ENCODE measurements around the gene TECR. TPM values are rescaled to one million over a fixed set of nuclear protein-coding genes. Genes with fewer than 3 reads are reported as not detected.

TECR gene
- total and polyA plus RNA-seq, 2 of the 4 experiments (the other 2 are of a cell fraction): 46.2 to 81.2 TPM

DNA sequence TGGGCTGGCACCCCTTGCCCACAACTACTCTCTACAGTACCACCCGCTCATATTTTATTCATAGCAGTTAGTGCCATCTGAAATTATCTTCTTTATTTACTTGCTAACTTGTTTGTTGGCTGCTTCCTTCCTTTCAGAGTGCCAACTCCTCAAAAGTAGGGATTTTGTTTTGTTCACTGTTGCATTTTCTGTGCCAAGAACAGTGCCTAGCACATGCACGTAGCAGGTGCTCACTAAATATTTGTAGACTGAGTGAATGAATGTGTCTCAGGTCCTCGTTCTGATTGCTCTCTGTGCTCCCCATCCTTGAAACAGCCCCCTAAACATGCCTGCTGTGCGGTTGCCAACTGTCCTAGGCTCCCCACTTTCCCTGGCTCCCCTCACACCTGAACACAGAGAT is 35.0 kb upstream of the TECR start:
- H4K5ac ChIP-seq (ENCODE audit: low read depth, low read length): no peak overlapping the region
- H3K4me3 ChIP-seq (ENCODE audit: insufficient read depth, low read depth, low read length): peak overlapping the region; percentile 100
- peaks cover 24% of the 10 kb centered on the region for H4K20me1 ChIP-seq (ENCODE audit: insufficient read depth, low read length)
- no peaks in the 10 kb centered on the region for H3K27me3 ChIP-seq (ENCODE audit: control insufficient read depth, insufficient read depth, low read length)
- H2BK15ac ChIP-seq (ENCODE audit: low read depth, low read length): no peak overlapping the region
- H3K4me2 ChIP-seq (ENCODE audit: low read depth, low read length): peak overlapping the region; percentile 99
- peak overlapping the region; percentile 92 for H3K23ac ChIP-seq (ENCODE audit: low read depth, low read length)
- dilution Hi-C loops (cut with HindIII; ENCODE audit: low sequenced_read_pairs, unreplicated experiment) (no loop called here), intact Hi-C loops (cut with micrococcal nuclease) (no loop called here), in situ Hi-C loops (cut with MboI; ENCODE audit: low sequenced_read_pairs) (no loop called here)
- ATAC-seq (ENCODE audit: low read depth): no peak
- H4K91ac ChIP-seq (ENCODE audit: insufficient read depth, low read depth, low read length): no peak overlapping the region
- no TSS peak for BruUV-seq (replicated peaks)
- H3K9me3 ChIP-seq (ENCODE audit: control insufficient read depth, insufficient read depth, low read length): no peaks in the 10 kb centered on the region
- H3K56ac ChIP-seq (ENCODE audit: extremely low read depth, insufficient read depth, low read length): no peak overlapping the region
- 0 out of 2 replicates have a peak overlapping the region, but pooled peaks have one; percentile 17 for H2BK120ac ChIP-seq (ENCODE audit: low read depth, low read length)
- ChIA-PET CTCF (no interaction called here), POLR2A (ENCODE audit: unreplicated experiment) (no interaction called here)
- H3K4ac ChIP-seq (ENCODE audit: low read depth, low read length): peak overlapping the region; percentile 25; the same call in 1 of the 2 replicates
- peak overlapping the region; percentile 48; the same call in 1 of the 2 replicates for H3K9ac ChIP-seq (ENCODE audit: low read depth, low read length)
- H3K79me1 ChIP-seq (ENCODE audit: low read depth in 1 of 2, low read length in 2 of 2): peaks cover 20 to 38% of the 10 kb centered on the region in 2 experiments
- H3K4me1 ChIP-seq (ENCODE audit: control insufficient read depth, insufficient read depth, low read length): peaks cover 8% of the 10 kb centered on the region
- no CpG with 5 or more reads among the region's 4 CpGs for WGBS, 2 experiments (ENCODE audit: extremely low coverage in 2 of 2, insufficient read length in 1 of 2)
- no peak overlapping the region for H2AK5ac ChIP-seq (ENCODE audit: low read depth, low read length)
- H3K9me1 ChIP-seq (ENCODE audit: insufficient read depth, low read length): peaks cover 11% of the 10 kb centered on the region
- peaks cover 13% of the 10 kb centered on the region for H3K36me3 ChIP-seq (ENCODE audit: control insufficient read depth, insufficient read depth, low read length)
- DNase-seq: no peak
- TF ChIP-seq, protein P1, sequence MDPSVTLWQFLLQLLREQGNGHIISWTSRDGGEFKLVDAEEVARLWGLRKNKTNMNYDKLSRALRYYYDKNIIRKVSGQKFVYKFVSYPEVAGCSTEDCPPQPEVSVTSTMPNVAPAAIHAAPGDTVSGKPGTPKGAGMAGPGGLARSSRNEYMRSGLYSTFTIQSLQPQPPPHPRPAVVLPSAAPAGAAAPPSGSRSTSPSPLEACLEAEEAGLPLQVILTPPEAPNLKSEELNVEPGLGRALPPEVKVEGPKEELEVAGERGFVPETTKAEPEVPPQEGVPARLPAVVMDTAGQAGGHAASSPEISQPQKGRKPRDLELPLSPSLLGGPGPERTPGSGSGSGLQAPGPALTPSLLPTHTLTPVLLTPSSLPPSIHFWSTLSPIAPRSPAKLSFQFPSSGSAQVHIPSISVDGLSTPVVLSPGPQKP (IDR thresholded peaks at IDR 0.05; ENCODE audit: borderline replicate concordance, low read depth, low read length): no peak
- TF ChIP-seq MAFK (IDR thresholded peaks at IDR 0.05; ENCODE audit: low read depth, low read length) (no peak), FOS (IDR thresholded peaks at IDR 0.05; ENCODE audit: low read depth, low read length) (no peak), RCOR1 (IDR thresholded peaks at IDR 0.05; ENCODE audit: insufficient replicate concordance, low read length) (no peak), MXI1 (IDR thresholded peaks at IDR 0.05; ENCODE audit: borderline replicate concordance, low read depth, low read length) (no peak), BHLHE40 (IDR thresholded peaks at IDR 0.05; ENCODE audit: low read depth, low read length) (no peak), NFE2L2 (IDR thresholded peaks at IDR 0.05; ENCODE audit: low read depth, low read length) (no peak), RFX5 (IDR thresholded peaks at IDR 0.05; ENCODE audit: low read depth, low read length) (no peak), MAZ (IDR thresholded peaks at IDR 0.05; ENCODE audit: borderline replicate concordance, low read depth, low read length) (no peak), CHD1 (IDR thresholded peaks at IDR 0.05; ENCODE audit: low read depth, low read length) (no peak), RAD21 (IDR thresholded peaks at IDR 0.05; ENCODE audit: low read length) (no peak), SMC3 (IDR thresholded peaks at IDR 0.05; ENCODE audit: low read depth, low read length) (no peak), CEBPB (IDR thresholded peaks at IDR 0.05; ENCODE audit: low read depth, low read length) (no peak), POLR2A (IDR thresholded peaks at IDR 0.05; ENCODE audit: low read depth, low read length) (no peak)
- TF ChIP-seq, protein P2, sequence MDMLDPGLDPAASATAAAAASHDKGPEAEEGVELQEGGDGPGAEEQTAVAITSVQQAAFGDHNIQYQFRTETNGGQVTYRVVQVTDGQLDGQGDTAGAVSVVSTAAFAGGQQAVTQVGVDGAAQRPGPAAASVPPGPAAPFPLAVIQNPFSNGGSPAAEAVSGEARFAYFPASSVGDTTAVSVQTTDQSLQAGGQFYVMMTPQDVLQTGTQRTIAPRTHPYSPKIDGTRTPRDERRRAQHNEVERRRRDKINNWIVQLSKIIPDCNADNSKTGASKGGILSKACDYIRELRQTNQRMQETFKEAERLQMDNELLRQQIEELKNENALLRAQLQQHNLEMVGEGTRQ (IDR thresholded peaks at IDR 0.05; ENCODE audit: low read depth, low read length): no peak
- TF ChIP-seq, protein P3, sequence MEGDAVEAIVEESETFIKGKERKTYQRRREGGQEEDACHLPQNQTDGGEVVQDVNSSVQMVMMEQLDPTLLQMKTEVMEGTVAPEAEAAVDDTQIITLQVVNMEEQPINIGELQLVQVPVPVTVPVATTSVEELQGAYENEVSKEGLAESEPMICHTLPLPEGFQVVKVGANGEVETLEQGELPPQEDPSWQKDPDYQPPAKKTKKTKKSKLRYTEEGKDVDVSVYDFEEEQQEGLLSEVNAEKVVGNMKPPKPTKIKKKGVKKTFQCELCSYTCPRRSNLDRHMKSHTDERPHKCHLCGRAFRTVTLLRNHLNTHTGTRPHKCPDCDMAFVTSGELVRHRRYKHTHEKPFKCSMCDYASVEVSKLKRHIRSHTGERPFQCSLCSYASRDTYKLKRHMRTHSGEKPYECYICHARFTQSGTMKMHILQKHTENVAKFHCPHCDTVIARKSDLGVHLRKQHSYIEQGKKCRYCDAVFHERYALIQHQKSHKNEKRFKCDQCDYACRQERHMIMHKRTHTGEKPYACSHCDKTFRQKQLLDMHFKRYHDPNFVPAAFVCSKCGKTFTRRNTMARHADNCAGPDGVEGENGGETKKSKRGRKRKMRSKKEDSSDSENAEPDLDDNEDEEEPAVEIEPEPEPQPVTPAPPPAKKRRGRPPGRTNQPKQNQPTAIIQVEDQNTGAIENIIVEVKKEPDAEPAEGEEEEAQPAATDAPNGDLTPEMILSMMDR (conservative IDR thresholded peaks at IDR 0.05; ENCODE audit: low read depth, low read length): no peak
- peak overlapping the region; percentile 99 for H2AK9ac ChIP-seq (replicated peaks; ENCODE audit: low read depth, low read length, poor library complexity)
- no peak overlapping the region for H2BK5ac ChIP-seq (ENCODE audit: low read depth, low read length, poor library complexity, severe bottlenecking)
- no peak overlapping the region for H2BK20ac ChIP-seq (ENCODE audit: low read depth, low read length)
- no peak overlapping the region for H3K18ac ChIP-seq (ENCODE audit: low read depth, low read length)
- peak overlapping the region; percentile 19; the same call in 1 of the 2 replicates for H3K27ac ChIP-seq (ENCODE audit: insufficient read depth, low read length)
- peak overlapping the region; percentile 48; the same call in 1 of the 2 replicates for H3K14ac ChIP-seq (replicated peaks; ENCODE audit: low read depth, low read length)
- peak overlapping the region in 1 of 2 experiments; percentile 29; a peak in 1 of 4 replicates for H4K8ac ChIP-seq (ENCODE audit: low read depth in 2 of 2, low read length in 2 of 2)
- H2AFZ ChIP-seq (replicated peaks; ENCODE audit: low read length, poor library complexity): no peak overlapping the region

Data from IMR-90 (cell line).